Testis (tissue), 3 donors: ENCODE results near the gene AOX1. TPM values are rescaled to one million over a fixed set of nuclear protein-coding genes. Genes with fewer than 3 reads are reported as not detected.

Experiments used
- DNase-seq: peaks from one replicate; pipeline ENCODE4 v3.0.0-alpha.2; 2019
- H3K27ac ChIP-seq, 2 donors: fragments of 200-600 bp; sonication (generic); one replicate each; pipeline ENCODE4 v1.5.1; 2019
- H3K27me3 ChIP-seq: fragments of 200-600 bp; sonication (generic); one replicate; pipeline ENCODE4 v1.5.1; 2019
- H3K36me3 ChIP-seq: fragments of 200-600 bp; sonication (generic); one replicate; pipeline ENCODE4 v1.5.1; 2017; ENCODE audit warnings: low read depth; ENCODE audit errors: missing control alignments
- H3K4me1 ChIP-seq: fragments of 200-600 bp; sonication (generic); one replicate; pipeline ENCODE4 v1.5.1; 2019
- H3K4me3 ChIP-seq, 2 donors: fragments of 200-600 bp; sonication (generic); one replicate each; pipeline ENCODE4 v1.5.1; 2017 to 2019
- H3K9me3 ChIP-seq: fragments of 200-600 bp; sonication (generic); one replicate; pipeline ENCODE4 v1.5.1; 2017
- CTCF ChIP-seq, 3 experiments: fragments of 450-650 bp in 2 of 3; fragments of 200-600 bp in 1 of 3; sonication (generic) in 1 of 3; IDR thresholded peaks; one replicate each; pipeline ENCODE4 v1.5.1; 2016 to 2019; ENCODE audit warnings: antibody characterized with exemption in 3 of 3, mild to moderate bottlenecking in 2 of 3, moderate library complexity in 1 of 3
- POLR2A ChIP-seq: fragments of 450-650 bp; IDR thresholded peaks from one replicate; pipeline ENCODE4 v1.6.1; 2017; ENCODE audit warnings: antibody characterized with exemption, mild to moderate bottlenecking, moderate library complexity
- WGBS, 2 donors: methylation state at CpG; one replicate each; pipeline ENCODE4 v1.1.5; 2018; 5-methylcytosine and 5-hydroxymethylcytosine counted together
- intact Hi-C: fragments of 100-400 bp; cut with DNase I; formaldehyde crosslinking; loops from one replicate; pipeline ENCODE4 v1.15.1; 2023; ENCODE audit warnings: low total_unique reads
- polyA plus RNA-seq: library from polyadenylated mRNA; stranded (reverse); fragments of 350-450 nt; fragmentation: Illumina TruSeq; extraction: RNeasy Lipid Tissue Mini Kit (QIAGEN cat#74804); gene quantifications from one replicate; pipeline ENCODE4 v1.2.3, GENCODE V29; 2014; ENCODE audit warnings: low read depth, low replicate concordance; ENCODE audit not compliant: insufficient read depth
- total RNA-seq, 2 donors: library from RNA; depleted of rRNA; stranded (reverse); fragments of >200 nt; gene quantifications; one replicate each; pipeline ENCODE4 v1.2.3, GENCODE V29; 2016

The AOX1 gene
- total and polyA plus RNA-seq, 3 donors from 2014 or later: 28.7 to 34.1 (median 29.4) TPM

GRCh38 chr2:200585340-200585729 is 479 bp upstream of the AOX1 start:
- TF ChIP-seq POLR2A (no peak), CTCF (IDR thresholded peaks at IDR 0.05) (no peak)
- Histone ChIP-seq H3K4me3 (peak overlapping the region; percentile 66 to 68), H3K27me3 (no peaks in the 10 kb centered on the region), H3K4me1 (peaks cover 18% of the 10 kb centered on the region), H3K36me3 (no peaks in the 10 kb centered on the region), H3K9me3 (no peaks in the 10 kb centered on the region), H3K27ac (peak overlapping the region; percentile 85 to 87)
- DNase-seq: no peak
- 4 to 7% methylated on average over 2 of the region's 2 CpGs for WGBS, 2 donors
- intact Hi-C loops: loop anchor here (10.0 kb wide), 1 partner anchor 109 kb away; no protein-coding TSS in a partner anchor

- DNase-seq: no peak
- WGBS, 2 donors: 0 to 28% methylated on average over 1 to 9 of the region's 9 CpGs
- intact Hi-C loops: loop anchor here (10.0 kb wide), 1 partner anchor 108 kb away; no protein-coding TSS in a partner anchor
- Histone ChIP-seq H3K4me3 (peak overlapping the region; percentile 66 to 68), H3K27ac (peak overlapping the region; percentile 85 to 87), H3K36me3 (no peaks in the 10 kb centered on the region), H3K27me3 (no peaks in the 10 kb centered on the region), H3K4me1 (peaks cover 18% of the 10 kb centered on the region), H3K9me3 (no peaks in the 10 kb centered on the region)
- no peak for TF ChIP-seq POLR2A
- TF ChIP-seq CTCF (IDR thresholded peaks at IDR 0.05): no peak
Measured at GRCh38 chr2:200586644-200586975, 796 bp downstream of the AOX1 start.

- peak overlapping the region; percentile 66 to 68 for H3K4me3 ChIP-seq
- WGBS, 2 donors: 60% methylated on average over 9 of the region's 9 CpGs
- intact Hi-C loops: loop anchor here (10.0 kb wide), 1 partner anchor 108 kb away; no protein-coding TSS in a partner anchor
Measured at GRCh38 chr2:200587007-200587616, 1.3 kb downstream of the AOX1 start.

GRCh38 chr2:200588076-200588678 is 2.4 kb downstream of the AOX1 start:
- Histone ChIP-seq H3K27me3 (no peaks in the 10 kb centered on the region), H3K9me3 (no peaks in the 10 kb centered on the region), H3K27ac (peak overlapping the region in 1 of 2 donors; percentile 87), H3K36me3 (no peaks in the 10 kb centered on the region), H3K4me1 (peaks cover 18% of the 10 kb centered on the region), H3K4me3 (no peak overlapping the region)
- WGBS, 2 donors: 78 to 85% methylated on average over 4 of the region's 4 CpGs
- TF ChIP-seq CTCF (IDR thresholded peaks at IDR 0.05) (no peak), POLR2A (no peak)
- intact Hi-C loops: loop anchor here (10.0 kb wide), 1 partner anchor 107 kb away; no protein-coding TSS in a partner anchor
- no peak for DNase-seq

More at GRCh38 chr2:200587007-200587616, 1.3 kb downstream of the AOX1 start:
- no peaks in the 10 kb centered on the region for H3K9me3 ChIP-seq
- no peaks in the 10 kb centered on the region for H3K27me3 ChIP-seq
- peaks cover 18% of the 10 kb centered on the region for H3K4me1 ChIP-seq
- TF ChIP-seq CTCF (IDR thresholded peaks at IDR 0.05) (no peak), POLR2A (no peak)
- DNase-seq: no peak
- peak overlapping the region; percentile 85 to 87 for H3K27ac ChIP-seq
- no peaks in the 10 kb centered on the region for H3K36me3 ChIP-seq
